Nucleus accumbens (tissue), 56 donors: Measurements from ENCODE around the gene DCAF8.

Experiments used
- DNase-seq, 56 donors: peaks; one replicate each; lab custom pipeline; 2025; lab: John Stamatoyannopoulos, UW

Gene DCAF8

GRCh38 chr1:160179336-160179735 is 83.0 kb downstream of the DCAF8 start:
- peak in 10 of 56 donors; percentile 9 to 46 (median 36) for DNase-seq

- no peak for DNase-seq
These were observed 83.6 kb downstream of the DCAF8 start for GRCh38 chr1:160178731-160179130.

DNA sequence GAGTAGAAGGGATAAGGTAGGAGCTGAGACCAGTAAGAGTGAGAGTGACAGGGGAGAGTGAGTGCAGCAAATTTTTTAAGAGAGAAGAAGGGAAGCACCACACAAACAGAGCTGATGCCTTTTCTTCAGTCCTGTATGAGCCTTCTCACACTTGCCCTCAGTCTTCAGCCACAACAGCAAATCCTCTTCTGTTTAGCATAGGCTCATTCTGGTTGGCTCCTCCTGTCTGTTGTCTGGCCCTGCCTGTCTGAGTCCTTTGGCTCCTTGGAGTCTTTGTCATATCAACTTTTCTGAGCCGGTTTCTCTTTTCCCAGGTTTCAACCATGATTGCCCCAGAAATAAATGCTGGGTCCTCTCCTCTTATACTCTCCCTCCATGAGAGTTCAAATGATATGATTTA is 84.7 kb downstream of the DCAF8 start:
- DNase-seq: no peak

- DNase-seq: no peak
These were observed 85.1 kb downstream of the DCAF8 start for GRCh38 chr1:160177231-160177630.

GRCh38 chr1:160171980-160172379 is 90.4 kb downstream of the DCAF8 start:
- no peak for DNase-seq

DNA sequence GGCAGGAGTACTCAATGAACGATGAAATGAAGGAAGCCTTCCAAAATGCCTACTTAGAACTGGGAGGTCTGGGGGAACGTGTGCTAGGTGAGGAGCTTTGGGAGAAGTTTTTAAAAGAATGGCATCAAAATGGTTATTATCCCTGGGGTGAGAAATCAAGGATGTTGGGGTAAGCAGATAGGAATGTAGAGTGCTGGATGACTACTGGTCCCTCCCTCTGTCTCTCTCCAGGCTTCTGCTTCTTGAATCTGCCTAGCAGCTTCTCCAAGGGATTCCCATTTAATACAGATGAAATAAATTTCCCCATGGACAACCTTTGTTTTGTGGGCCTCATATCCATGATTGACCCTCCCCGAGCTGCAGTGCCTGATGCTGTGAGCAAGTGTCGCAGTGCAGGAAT is 91.0 kb downstream of the DCAF8 start:
- no peak for DNase-seq

DNA sequence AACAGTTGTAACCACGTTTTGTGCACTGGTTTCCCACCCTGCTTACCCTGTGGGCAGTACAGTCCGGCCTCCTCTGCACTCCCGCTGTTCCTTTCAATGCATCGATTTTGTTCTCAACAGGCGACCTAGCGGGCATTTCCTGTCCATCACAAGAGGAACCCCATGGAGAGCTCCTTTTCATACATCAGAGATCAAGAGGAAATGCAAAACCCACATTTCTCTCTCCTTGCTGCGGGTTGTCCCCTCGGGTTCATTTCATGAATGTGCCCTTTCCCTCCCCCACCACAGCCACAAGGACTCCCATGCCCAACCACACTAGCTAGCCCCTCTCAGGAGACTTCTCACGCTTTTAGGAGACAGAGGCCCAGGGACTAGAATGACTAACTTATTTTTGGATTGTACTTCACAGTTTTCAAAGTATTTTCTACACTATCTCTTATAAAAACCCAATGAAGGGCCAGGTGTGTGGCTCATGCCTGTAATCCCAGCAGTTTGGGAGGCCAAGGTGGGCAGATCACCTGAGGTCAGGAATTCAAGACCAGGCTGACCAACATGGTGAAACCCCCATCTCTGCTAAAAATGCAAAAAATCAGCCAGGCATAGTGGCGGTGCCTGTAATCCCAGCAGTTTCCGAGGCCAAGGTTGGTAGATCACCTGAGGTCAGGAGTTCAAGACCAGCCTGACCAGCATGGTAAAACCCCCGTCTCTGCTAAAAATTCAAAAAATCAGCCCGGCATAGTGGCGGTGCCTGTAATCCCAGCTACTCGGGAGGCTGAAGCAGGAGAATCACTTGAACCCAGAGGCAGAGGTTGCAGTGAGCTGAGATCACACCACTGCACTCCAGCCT is 92.6 kb downstream of the DCAF8 start:
- DNase-seq: no peak

- peak in 1 of 56 donors; percentile 13 for DNase-seq
These were observed 93.6 kb downstream of the DCAF8 start for GRCh38 chr1:160168609-160169369.

- DNase-seq: no peak
These were observed 94.3 kb downstream of the DCAF8 start for GRCh38 chr1:160168016-160168415.

DNA sequence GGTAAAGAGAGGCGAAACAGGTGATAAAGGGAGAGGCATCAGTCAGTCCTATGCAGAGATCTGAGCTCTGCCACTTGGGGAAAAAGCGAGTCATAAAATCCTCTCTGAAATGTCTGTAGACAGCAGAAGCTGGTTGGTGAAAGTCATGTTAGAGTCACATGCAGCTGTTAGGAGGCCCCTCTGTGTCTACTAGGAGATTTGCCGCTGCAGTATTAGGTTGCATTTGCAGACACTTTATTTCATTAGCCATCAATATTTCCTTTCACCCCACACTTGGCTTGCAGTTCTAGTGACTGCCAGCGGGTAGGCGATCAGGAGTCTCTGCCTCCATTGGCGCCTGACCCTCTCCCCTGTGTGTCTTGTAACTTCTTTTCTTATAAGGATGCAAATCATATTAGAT is 94.8 kb downstream of the DCAF8 start:
- no peak for DNase-seq

- DNase-seq: no peak
These were observed 95.3 kb downstream of the DCAF8 start for GRCh38 chr1:160167056-160167455.

DNA sequence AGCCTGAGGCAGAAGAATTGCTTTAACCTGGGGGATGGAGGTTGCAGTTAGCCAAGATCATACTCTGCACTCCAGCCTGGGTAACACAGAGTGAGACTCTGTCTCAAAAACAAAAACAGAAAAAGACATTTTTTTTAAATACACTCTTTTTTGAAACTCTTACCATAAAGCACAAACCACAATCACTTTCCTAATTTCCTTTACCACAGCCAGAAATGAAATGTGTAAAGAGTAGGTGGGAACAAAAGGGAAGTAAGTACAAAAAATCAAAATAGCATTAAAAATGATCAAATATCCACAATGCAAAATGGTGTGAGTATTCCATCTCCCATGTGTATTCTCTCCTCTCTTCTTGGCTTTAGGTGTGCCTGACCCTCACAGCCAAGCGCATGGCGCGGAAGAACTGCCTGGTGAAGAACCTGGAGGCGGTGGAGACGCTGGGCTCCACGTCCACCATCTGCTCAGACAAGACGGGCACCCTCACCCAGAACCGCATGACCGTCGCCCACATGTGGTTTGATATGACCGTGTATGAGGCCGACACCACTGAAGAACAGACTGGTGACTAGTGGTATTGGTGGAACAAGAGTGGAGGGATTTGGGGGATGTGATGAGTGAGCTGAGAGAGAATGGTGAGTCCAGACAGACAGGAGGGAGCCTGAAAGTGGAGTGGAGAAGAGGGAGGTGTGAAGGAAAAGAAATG is 96.0 kb downstream of the DCAF8 start:
- DNase-seq: no peak
